Testis (tissue), 2 donors: ENCODE measurements around the gene RIPOR3.

Source experiments
- POLR2A ChIP-seq: fragments of 450-650 bp; IDR thresholded peaks from one replicate; pipeline ENCODE4 v1.6.1; 2017; ENCODE audit warnings: antibody characterized with exemption, mild to moderate bottlenecking, moderate library complexity
- TF ChIP-seq, protein P1 (sequence below), 3 experiments: fragments of 450-650 bp in 2 of 3; fragments of 200-600 bp in 1 of 3; sonication (generic) in 1 of 3; IDR thresholded peaks; one replicate each; pipeline ENCODE4 v1.5.1; 2016 to 2019; ENCODE audit warnings: antibody characterized with exemption in 3 of 3, mild to moderate bottlenecking in 2 of 3, moderate library complexity in 1 of 3

DNA sequence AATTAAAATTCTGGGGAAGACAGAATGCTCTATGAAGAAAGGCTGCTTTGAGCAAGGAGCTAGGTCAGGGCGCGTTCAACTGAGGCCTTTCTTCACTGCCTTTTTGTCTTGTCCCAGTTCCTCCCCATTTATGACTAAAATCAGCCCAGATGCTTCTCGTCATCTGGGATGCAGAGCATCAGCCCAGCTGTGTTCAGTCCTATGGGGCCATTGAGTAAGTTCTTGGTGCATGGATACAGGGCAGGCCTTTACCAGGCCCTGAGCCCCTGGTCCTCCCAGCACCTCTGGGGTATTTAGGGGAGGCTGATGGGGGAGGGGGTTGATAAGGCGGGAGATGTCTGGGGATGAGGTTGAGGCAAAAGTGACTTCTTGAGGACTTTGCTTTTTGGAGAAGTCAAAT lies 125.5 kb downstream of the RIPOR3 start:
- TF ChIP-seq, protein P1, sequence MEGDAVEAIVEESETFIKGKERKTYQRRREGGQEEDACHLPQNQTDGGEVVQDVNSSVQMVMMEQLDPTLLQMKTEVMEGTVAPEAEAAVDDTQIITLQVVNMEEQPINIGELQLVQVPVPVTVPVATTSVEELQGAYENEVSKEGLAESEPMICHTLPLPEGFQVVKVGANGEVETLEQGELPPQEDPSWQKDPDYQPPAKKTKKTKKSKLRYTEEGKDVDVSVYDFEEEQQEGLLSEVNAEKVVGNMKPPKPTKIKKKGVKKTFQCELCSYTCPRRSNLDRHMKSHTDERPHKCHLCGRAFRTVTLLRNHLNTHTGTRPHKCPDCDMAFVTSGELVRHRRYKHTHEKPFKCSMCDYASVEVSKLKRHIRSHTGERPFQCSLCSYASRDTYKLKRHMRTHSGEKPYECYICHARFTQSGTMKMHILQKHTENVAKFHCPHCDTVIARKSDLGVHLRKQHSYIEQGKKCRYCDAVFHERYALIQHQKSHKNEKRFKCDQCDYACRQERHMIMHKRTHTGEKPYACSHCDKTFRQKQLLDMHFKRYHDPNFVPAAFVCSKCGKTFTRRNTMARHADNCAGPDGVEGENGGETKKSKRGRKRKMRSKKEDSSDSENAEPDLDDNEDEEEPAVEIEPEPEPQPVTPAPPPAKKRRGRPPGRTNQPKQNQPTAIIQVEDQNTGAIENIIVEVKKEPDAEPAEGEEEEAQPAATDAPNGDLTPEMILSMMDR (IDR thresholded peaks at IDR 0.05) = no peak
- TF ChIP-seq POLR2A = no peak
